ENCODE measurements around the gene NTRK3. TPM values are rescaled to one million over a fixed set of nuclear protein-coding genes. Genes with fewer than 3 reads are reported as not detected.

The NTRK3 gene
- total RNA-seq, 6 donors from 2014 or later: 1.4 to 11.5 (median 2.4) TPM

DNA sequence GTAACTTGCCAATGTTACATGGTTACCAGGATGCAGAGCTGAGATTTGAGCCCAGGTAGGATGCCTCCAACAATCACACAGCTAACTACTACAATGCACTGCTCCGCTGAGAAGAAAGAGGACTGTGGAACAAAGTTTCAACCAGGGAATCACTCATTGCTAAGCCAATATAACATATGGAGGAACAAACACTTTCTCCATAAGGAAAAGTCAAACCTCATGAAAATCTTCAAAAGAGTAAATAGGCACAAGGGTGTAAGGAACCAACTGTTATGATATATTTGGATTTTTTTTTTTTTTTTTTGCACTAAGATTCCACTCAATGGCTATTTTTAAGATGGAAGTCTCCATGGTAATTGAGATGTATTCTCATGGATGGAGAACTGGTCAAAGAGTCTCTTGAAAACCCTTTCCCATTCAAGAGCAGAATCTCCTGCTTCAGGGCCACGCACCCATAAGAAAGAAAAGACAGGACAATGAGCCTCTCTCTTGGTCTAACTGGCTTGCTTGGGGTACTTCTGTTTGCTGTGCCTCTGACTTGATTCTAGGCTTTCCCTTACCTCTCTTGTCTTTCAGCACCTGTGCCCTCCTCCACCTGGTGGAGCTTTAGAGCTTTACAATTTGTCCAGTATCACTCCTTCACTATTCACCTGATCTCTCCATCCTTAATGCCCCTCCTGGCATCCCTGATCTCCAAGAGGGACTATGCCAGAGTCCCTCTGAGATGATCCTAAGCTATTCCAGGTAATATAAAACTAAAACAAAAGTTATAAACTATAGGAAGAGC is 252.8 kb downstream of the NTRK3 start:
- TF ChIP-seq, protein P1, sequence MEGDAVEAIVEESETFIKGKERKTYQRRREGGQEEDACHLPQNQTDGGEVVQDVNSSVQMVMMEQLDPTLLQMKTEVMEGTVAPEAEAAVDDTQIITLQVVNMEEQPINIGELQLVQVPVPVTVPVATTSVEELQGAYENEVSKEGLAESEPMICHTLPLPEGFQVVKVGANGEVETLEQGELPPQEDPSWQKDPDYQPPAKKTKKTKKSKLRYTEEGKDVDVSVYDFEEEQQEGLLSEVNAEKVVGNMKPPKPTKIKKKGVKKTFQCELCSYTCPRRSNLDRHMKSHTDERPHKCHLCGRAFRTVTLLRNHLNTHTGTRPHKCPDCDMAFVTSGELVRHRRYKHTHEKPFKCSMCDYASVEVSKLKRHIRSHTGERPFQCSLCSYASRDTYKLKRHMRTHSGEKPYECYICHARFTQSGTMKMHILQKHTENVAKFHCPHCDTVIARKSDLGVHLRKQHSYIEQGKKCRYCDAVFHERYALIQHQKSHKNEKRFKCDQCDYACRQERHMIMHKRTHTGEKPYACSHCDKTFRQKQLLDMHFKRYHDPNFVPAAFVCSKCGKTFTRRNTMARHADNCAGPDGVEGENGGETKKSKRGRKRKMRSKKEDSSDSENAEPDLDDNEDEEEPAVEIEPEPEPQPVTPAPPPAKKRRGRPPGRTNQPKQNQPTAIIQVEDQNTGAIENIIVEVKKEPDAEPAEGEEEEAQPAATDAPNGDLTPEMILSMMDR (IDR thresholded peaks at IDR 0.05): no peak
- no peak for TF ChIP-seq POLR2A (IDR thresholded peaks at IDR 0.05)
- no peak overlapping the region for H3K27ac ChIP-seq
- no peaks in the 10 kb centered on the region for H3K36me3 ChIP-seq
- no peaks in the 10 kb centered on the region for H3K4me1 ChIP-seq
- ATAC-seq (ENCODE audit: low FRiP score in 2 of 2): no peak
- no peak overlapping the region for H3K4me3 ChIP-seq
- no peaks in the 10 kb centered on the region for H3K27me3 ChIP-seq
- WGBS, 2 donors: 79 to 84% methylated on average over 2 of the region's 2 CpGs
- no peak for DNase-seq
- peaks cover 0 to 4% (median 0%) of the 10 kb centered on the region in 4 donors for H3K9me3 ChIP-seq

DNA sequence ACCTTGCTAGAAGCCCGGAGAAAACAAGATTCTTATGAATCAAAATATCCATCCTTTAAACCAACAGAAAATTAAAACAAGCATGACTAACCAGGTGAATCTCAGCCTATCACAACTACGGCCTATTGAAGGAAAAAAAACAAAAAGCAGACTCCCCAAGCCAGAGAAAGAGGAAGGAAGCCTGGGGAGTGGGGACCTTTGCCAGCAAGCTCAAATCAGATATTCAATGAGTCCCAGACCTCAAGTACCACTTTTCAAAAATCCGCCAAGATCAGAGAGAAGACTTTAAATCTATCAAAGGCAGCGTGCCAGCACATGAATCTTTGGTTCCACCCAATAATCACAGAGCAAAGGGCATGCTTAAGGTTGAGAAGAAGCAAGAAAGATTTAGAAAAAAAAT is 253.8 kb downstream of the NTRK3 start:
- Histone ChIP-seq H3K4me1 (no peaks in the 10 kb centered on the region), H3K4me3 (no peak overlapping the region), H3K27me3 (no peaks in the 10 kb centered on the region), H3K9me3 (peaks cover 0 to 4% (median 0%) of the 10 kb centered on the region in 4 donors), H3K36me3 (no peaks in the 10 kb centered on the region), H3K27ac (no peak overlapping the region)
- DNase-seq (no peak), ATAC-seq (ENCODE audit: low FRiP score in 2 of 2) (no peak)
- no peak for TF ChIP-seq POLR2AphosphoS5 (IDR thresholded peaks at IDR 0.05)
- TF ChIP-seq, protein P1 (IDR thresholded peaks at IDR 0.05): no peak
- TF ChIP-seq POLR2A (IDR thresholded peaks at IDR 0.05): no peak
- 51 to 61% methylated on average over 4 of the region's 4 CpGs for WGBS, 2 donors

DNA sequence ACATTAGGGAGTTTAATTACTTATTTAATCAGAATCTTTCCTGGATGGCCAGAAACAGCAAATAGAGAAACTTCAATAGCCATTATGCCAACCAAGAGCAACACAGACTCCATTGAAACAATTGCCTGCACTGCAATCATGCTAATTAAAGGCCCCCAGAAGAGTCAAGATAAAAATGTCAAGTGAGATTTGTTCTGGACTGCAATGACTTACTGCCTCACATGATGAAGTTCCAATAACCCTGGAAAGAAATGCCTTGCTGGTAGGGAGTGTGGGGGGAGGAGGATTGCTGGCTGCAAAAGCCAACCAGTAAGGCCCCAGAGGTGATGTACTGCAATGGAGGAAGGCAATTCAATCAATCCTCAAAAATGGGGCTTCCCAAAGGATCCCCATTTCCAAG is 257.9 kb downstream of the NTRK3 start:
- Histone ChIP-seq H3K9me3 (peaks cover 0 to 4% (median 0%) of the 10 kb centered on the region in 4 donors), H3K4me1 (no peaks in the 10 kb centered on the region), H3K4me3 (no peak overlapping the region), H3K27me3 (no peaks in the 10 kb centered on the region), H3K27ac (no peak overlapping the region), H3K36me3 (no peaks in the 10 kb centered on the region)
- TF ChIP-seq, protein P1 (IDR thresholded peaks at IDR 0.05): no peak
- no peak for TF ChIP-seq EP300 (IDR thresholded peaks at IDR 0.05)
- ATAC-seq (ENCODE audit: low FRiP score in 2 of 2) (no peak), DNase-seq (no peak)

DNA sequence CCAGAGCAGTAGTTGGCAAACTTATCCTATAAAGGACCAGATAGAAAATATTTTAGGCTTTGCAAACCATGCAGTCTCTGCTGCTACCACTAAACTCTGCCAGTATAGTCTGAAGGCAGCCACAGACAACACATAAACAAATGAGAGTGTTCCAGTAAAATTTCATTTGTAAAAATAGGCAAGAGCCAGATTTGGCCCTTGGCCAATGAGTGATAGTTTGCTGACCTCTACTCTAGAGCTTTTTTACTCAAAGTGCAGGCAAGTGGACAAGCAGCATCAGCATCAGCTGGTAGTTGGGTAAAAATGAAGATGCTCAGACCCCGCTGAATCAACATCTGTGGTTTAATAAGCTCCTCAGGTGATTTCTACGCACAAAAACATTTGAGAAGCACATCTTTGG is 269.8 kb downstream of the NTRK3 start:
- DNase-seq: no peak
- H3K27ac ChIP-seq: no peak overlapping the region

More for the DNA sequence above, 269.8 kb downstream of the NTRK3 start:
- ATAC-seq (ENCODE audit: low FRiP score in 2 of 2): no peak
- no peaks in the 10 kb centered on the region for H3K9me3 ChIP-seq
- no peak overlapping the region for H3K4me3 ChIP-seq
- TF ChIP-seq EP300 (IDR thresholded peaks at IDR 0.05): no peak
- TF ChIP-seq, protein P1 (IDR thresholded peaks at IDR 0.05): no peak
- no peak for TF ChIP-seq POLR2AphosphoS5 (IDR thresholded peaks at IDR 0.05)
- TF ChIP-seq POLR2A (IDR thresholded peaks at IDR 0.05): no peak
- H3K36me3 ChIP-seq: no peaks in the 10 kb centered on the region
- H3K4me1 ChIP-seq: no peaks in the 10 kb centered on the region
- no peaks in the 10 kb centered on the region for H3K27me3 ChIP-seq
- 88 to 96% methylated on average over 2 of the region's 2 CpGs for WGBS, 2 donors

All from upper lobe of left lung (tissue), 6 donors.